Loucy (cell line): ENCODE measurements around the gene OGA.

Experiments used
- H2AFZ ChIP-seq: fragments of 200-600 bp; sonication (generic); 2 replicates; pipeline ENCODE4 v1.6.0; 2016; ENCODE audit warnings: antibody characterized with exemption, mild to moderate bottlenecking, low read length, moderate library complexity
- H3F3A ChIP-seq: fragments of 200-600 bp; 2 replicates; pipeline ENCODE4 v1.6.0; 2016; ENCODE audit warnings: antibody characterized with exemption, low read depth, mild to moderate bottlenecking
- H3K27me3 ChIP-seq: fragments of 200-600 bp; sonication (generic); 2 replicates; pipeline ENCODE4 v1.6.1; 2014; ENCODE audit warnings: low read length, mild to moderate bottlenecking; ENCODE audit not compliant: insufficient read depth, poor library complexity, severe bottlenecking
- H3K36me3 ChIP-seq: fragments of 200-600 bp; sonication (generic); 2 replicates; pipeline ENCODE4 v1.6.1; 2016; ENCODE audit warnings: low read length; ENCODE audit not compliant: insufficient read depth
- H3K4me1 ChIP-seq: fragments of 200-600 bp; sonication (generic); 2 replicates; pipeline ENCODE4 v1.5.1; 2014; ENCODE audit warnings: low read length, mild to moderate bottlenecking; ENCODE audit not compliant: insufficient read depth, poor library complexity, severe bottlenecking
- H3K4me2 ChIP-seq: fragments of 200-600 bp; sonication (generic); 2 replicates; pipeline ENCODE4 v1.6.0; 2014; ENCODE audit warnings: antibody characterized with exemption, low read length, low read depth, mild to moderate bottlenecking; ENCODE audit not compliant: poor library complexity, severe bottlenecking
- H3K4me3 ChIP-seq: fragments of 200-600 bp; sonication (generic); 2 replicates; pipeline ENCODE4 v1.5.1; 2014; ENCODE audit warnings: low read length, mild to moderate bottlenecking, mixed read lengths; ENCODE audit not compliant: poor library complexity, severe bottlenecking
- H3K79me2 ChIP-seq: fragments of 200-600 bp; sonication (generic); 2 replicates; pipeline ENCODE4 v1.6.1; 2014; ENCODE audit warnings: low read length; ENCODE audit not compliant: insufficient read depth
- H3K9ac ChIP-seq: fragments of 200-600 bp; sonication (generic); 2 replicates; pipeline ENCODE4 v1.6.0; 2014; ENCODE audit warnings: mild to moderate bottlenecking, low read depth, low read length, moderate library complexity; ENCODE audit not compliant: poor library complexity, severe bottlenecking
- H3K9me2 ChIP-seq: fragments of 200-600 bp; sonication (generic); replicated peaks from 2 replicates; pipeline ENCODE4 v1.6.1; 2016; ENCODE audit warnings: low read depth, low read length, mixed read lengths
- H3K9me3 ChIP-seq: fragments of 200-600 bp; sonication (generic); 2 replicates; pipeline ENCODE4 v1.6.1; 2014; ENCODE audit warnings: mild to moderate bottlenecking, antibody characterized with exemption, low read length, low read depth; ENCODE audit not compliant: insufficient read depth
- H4K20me1 ChIP-seq: fragments of 200-600 bp; sonication (generic); 2 replicates; pipeline ENCODE4 v1.6.0; 2014; ENCODE audit warnings: antibody characterized with exemption, low read length, mild to moderate bottlenecking; ENCODE audit not compliant: insufficient read depth, poor library complexity, severe bottlenecking
- EZH2phosphoT487 ChIP-seq: fragments of 200-600 bp; IDR thresholded peaks from 2 replicates; pipeline ENCODE4 v1.6.1; 2018; ENCODE audit warnings: antibody characterized with exemption, mild to moderate bottlenecking, moderate library complexity, borderline replicate concordance
- TF ChIP-seq, protein P1 (sequence below): fragments of 200-600 bp; sonication (generic); conservative IDR thresholded peaks from 2 replicates; pipeline ENCODE4 v1.5.1; 2014; ENCODE audit warnings: mild to moderate bottlenecking, antibody characterized with exemption, low read length

The OGA gene

DNA sequence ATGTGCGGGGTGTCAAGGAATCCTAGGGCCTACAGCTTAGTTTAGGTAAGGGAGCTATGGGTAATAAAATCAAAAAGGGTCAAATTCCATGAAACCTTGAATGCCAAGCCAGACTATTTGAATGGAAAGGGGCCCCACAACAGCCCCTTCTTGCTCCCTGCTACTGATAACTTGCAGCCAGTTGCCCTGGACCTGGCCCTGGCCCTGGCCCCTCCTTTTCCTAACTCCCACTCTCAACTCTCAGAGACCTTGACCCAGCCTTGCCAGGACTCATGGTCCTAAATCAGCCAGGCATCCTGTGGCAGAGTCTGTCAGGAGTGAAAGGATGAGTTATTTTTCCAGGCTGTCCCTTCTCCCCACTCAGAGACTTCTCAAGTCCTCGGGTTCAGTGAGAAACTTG lies 19.5 kb upstream of the OGA start:
- Histone ChIP-seq H3K27me3 (no peaks in the 10 kb centered on the region), H3K4me1 (peaks cover 18% of the 10 kb centered on the region), H3K36me3 (no peaks in the 10 kb centered on the region), H3K79me2 (no peaks in the 10 kb centered on the region), H3F3A (no peaks in the 10 kb centered on the region), H3K9me3 (no peaks in the 10 kb centered on the region), H3K9me2 (no peaks in the 10 kb centered on the region), H4K20me1 (no peaks in the 10 kb centered on the region), H3K9ac (no peak overlapping the region), H3K4me2 (no peak overlapping the region), H3K4me3 (no peak overlapping the region), H2AFZ (no peak overlapping the region)
- TF ChIP-seq, protein P1, sequence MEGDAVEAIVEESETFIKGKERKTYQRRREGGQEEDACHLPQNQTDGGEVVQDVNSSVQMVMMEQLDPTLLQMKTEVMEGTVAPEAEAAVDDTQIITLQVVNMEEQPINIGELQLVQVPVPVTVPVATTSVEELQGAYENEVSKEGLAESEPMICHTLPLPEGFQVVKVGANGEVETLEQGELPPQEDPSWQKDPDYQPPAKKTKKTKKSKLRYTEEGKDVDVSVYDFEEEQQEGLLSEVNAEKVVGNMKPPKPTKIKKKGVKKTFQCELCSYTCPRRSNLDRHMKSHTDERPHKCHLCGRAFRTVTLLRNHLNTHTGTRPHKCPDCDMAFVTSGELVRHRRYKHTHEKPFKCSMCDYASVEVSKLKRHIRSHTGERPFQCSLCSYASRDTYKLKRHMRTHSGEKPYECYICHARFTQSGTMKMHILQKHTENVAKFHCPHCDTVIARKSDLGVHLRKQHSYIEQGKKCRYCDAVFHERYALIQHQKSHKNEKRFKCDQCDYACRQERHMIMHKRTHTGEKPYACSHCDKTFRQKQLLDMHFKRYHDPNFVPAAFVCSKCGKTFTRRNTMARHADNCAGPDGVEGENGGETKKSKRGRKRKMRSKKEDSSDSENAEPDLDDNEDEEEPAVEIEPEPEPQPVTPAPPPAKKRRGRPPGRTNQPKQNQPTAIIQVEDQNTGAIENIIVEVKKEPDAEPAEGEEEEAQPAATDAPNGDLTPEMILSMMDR = no peak

DNA sequence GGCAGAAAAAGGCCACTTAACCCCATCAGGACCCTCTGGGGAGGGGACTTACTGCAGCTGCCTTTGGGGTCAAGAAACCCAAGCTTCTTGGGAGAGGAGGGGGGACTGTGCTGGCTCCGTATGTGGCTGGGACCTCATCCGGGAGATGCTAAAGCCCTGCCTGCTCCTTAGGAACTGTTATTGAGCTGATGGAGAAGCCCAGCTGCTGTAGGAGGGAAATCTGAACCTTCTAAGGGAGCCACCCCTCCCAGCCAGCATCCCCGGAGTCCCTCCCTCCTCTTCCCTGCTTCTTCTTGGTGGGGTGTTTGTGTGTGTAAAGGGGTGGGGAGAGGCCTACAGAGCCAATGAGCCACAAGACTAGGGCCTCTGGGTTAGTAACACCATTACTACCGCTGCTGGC lies 17.1 kb upstream of the OGA start:
- Histone ChIP-seq H3K9ac (no peak overlapping the region), H3K36me3 (no peaks in the 10 kb centered on the region), H3K4me1 (peaks cover 27% of the 10 kb centered on the region), H2AFZ (no peak overlapping the region), H4K20me1 (no peaks in the 10 kb centered on the region), H3K27me3 (no peaks in the 10 kb centered on the region), H3K9me2 (no peaks in the 10 kb centered on the region), H3F3A (peaks cover under 1% of the 10 kb centered on the region; the same call in 1 of the 2 replicates), H3K79me2 (no peaks in the 10 kb centered on the region), H3K4me2 (no peak overlapping the region), H3K4me3 (no peak overlapping the region), H3K9me3 (no peaks in the 10 kb centered on the region)
- TF ChIP-seq EZH2phosphoT487 = no peak
- TF ChIP-seq, protein P1 = no peak

DNA sequence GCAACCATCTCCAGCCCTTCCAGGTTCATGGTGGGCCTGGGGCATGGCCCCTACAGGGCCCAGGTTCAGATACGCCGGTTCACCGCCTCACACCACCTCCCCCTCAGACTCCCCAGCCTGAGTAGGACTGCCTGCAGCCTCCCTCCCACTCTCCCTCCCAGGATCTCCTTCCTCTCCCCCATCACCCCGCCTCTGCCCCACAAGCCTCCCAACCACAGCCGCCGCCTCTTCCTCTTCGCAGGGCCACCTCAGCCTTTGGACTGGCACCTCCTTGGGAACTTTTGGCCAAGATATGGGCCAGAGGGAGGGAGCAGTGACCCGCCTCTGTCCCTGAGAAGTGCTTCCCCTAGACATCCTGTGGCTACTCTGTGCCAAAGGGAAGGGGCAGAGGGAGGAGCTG lies 16.1 kb upstream of the OGA start:
- no peaks in the 10 kb centered on the region for H3K9me2 ChIP-seq
- peaks cover 3% of the 10 kb centered on the region for H4K20me1 ChIP-seq
- peak overlapping the region; percentile 51 for H3K4me2 ChIP-seq
- no peak overlapping the region for H2AFZ ChIP-seq
- H3K9me3 ChIP-seq = no peaks in the 10 kb centered on the region
- H3K79me2 ChIP-seq = no peaks in the 10 kb centered on the region
- H3K4me3 ChIP-seq = peak overlapping the region; percentile 15
- peaks cover 30% of the 10 kb centered on the region for H3K4me1 ChIP-seq
- TF ChIP-seq EZH2phosphoT487 = no peak
- TF ChIP-seq, protein P1 = no peak
- no peak overlapping the region for H3K9ac ChIP-seq
- no peaks in the 10 kb centered on the region for H3K27me3 ChIP-seq
- H3K36me3 ChIP-seq = no peaks in the 10 kb centered on the region
- peaks cover 7% of the 10 kb centered on the region for H3F3A ChIP-seq
